ENCODE results near the gene FRMD4A. TPM values are rescaled to one million over a fixed set of nuclear protein-coding genes. Genes with fewer than 3 reads are reported as not detected.
A peak's percentile ranks its signal among the peaks of the same experiment; 100 is the strongest.

The FRMD4A gene
- total RNA-seq, 2 experiments from 2014 or later, result 3.1 to 3.7 TPM

DNA sequence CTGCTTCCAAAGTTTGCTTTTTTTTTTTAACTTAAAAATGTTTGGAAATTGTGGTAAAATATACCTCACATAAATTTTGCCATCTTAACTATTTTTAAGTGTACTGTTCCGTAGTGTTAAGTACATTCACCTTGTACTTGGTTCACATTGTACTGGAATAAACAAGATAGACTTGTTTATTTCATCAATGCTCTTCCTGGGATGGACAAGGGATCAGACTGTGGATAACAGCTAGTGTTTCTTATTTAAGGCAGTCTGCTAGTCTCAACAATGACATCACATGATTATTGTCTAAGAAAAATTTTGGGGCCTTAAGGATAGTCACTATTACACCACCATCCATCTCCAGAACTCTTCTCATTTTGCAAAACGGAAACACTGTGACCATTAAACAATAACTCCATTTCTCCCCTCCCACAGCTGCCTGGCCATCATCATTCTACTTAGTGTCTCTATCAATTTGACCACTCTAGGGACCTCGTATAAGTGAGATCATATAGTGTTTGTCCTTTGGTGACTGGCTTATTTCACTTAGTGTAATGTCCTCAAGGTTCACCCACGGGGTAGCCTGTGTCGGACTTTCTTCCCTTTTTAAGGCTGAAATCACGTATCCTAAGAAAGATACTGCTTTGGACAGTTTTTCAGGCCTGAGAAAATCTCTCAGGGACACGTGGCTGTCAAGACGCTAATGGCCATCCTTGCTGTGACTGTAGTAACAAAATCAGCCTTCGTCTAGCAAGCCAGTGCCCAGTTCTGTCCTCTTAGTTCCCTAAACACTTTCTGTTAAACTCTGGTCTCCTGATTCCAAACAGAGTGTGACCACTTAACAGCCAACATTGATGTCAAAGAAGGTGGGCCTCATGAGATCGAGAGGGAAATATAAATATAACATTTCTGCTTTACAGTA is 305.2 kb downstream of the FRMD4A start:
- ATAC-seq (ENCODE audit: poor library complexity) (no peak), DNase-seq (no peak)
- Histone ChIP-seq H3K27ac (ENCODE audit: low read depth in 1 of 2, low read length in 2 of 2) (no peak overlapping the region), H3K27me3 (ENCODE audit: control insufficient read depth in 1 of 2, insufficient read depth in 2 of 2, low read length in 2 of 2) (no peaks in the 10 kb centered on the region), H3K4me3 (ENCODE audit: low read length) (no peak overlapping the region), H3K4me1 (ENCODE audit: insufficient read depth, low read length) (peaks cover 13% of the 10 kb centered on the region), H3K36me3 (ENCODE audit: insufficient read depth, low read length) (no peaks in the 10 kb centered on the region), H3K9me3 (ENCODE audit: control insufficient read depth in 1 of 2, insufficient read depth in 1 of 2, low read length in 2 of 2) (no peaks in the 10 kb centered on the region)
- H3K9me3 Mint-ChIP-seq, result no peaks in the 10 kb centered on the region
- intact Hi-C loops (cut with DNase I, micrococcal nuclease), result no loop called here
- H3K27me3 Mint-ChIP-seq, result no peaks in the 10 kb centered on the region
- H3K4me1 Mint-ChIP-seq (ENCODE audit: low read depth), result peaks cover 25% of the 10 kb centered on the region
- no peak overlapping the region for H3K4me3 Mint-ChIP-seq
- POLR2A ChIA-PET, result interaction anchor here (0.9 kb wide), 1 partner anchor 16 kb away, joined by 3 read pairs; no protein-coding TSS in a partner anchor
- H3K27ac Mint-ChIP-seq, result no peak overlapping the region
- TF ChIP-seq CTCF (IDR thresholded peaks at IDR 0.05), result no peak
- no peaks in the 10 kb centered on the region for H3K36me3 Mint-ChIP-seq (ENCODE audit: low read depth)
- CTCF ChIA-PET, result no interaction called here

DNA sequence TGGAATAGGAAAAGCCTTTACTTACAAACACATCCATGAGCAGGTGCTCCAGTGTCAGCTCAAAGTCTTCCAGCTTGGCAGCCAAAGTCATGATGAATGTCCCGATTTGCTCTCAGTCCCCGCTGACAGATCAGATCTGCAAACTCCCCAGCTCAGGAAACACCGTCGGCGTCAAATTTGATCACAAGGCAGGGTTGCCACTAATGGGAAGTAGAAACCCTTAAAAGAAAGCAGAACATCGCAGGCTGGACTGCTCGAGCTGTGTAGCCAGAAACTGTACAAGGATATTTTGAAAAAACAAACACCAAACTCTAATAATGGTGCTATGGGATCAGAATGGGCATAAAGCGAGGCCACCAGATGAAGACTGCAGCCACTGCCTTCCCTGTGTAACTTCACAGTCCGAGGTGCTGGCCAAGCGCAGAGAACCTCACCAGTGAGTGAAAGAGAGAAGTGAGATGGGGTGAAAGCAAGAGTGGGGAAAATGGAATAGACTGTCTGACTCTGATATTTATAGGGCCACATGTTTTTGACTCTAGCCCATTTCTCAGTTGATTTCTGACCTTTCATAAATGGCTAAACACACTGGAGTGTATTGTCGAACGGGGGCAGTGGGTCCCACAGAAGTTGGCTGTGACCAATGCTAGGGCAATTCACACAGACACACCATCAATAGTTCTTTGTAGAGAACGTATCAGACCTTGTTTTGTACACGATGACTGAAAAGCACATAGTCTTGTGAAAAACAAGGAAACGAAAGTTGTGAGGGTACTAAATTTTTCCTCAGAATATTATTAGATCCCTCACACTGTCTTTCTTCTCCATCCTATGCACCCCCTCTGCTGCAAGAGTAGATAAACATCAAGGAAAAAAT is 306.2 kb downstream of the FRMD4A start:
- TF ChIP-seq CTCF (IDR thresholded peaks at IDR 0.05), result no peak
- ATAC-seq (ENCODE audit: poor library complexity) (no peak), DNase-seq (peak in 1 of 14 experiments; percentile 20)
- Mint-ChIP-seq H3K4me1 (ENCODE audit: low read depth) (peaks cover 25% of the 10 kb centered on the region), H3K36me3 (ENCODE audit: low read depth) (no peaks in the 10 kb centered on the region), H3K27ac (no peak overlapping the region), H3K4me3 (no peak overlapping the region), H3K27me3 (no peaks in the 10 kb centered on the region), H3K9me3 (no peaks in the 10 kb centered on the region)
- Histone ChIP-seq H3K27ac (ENCODE audit: low read depth in 1 of 2, low read length in 2 of 2) (no peak overlapping the region), H3K27me3 (ENCODE audit: control insufficient read depth in 1 of 2, insufficient read depth in 2 of 2, low read length in 2 of 2) (peaks cover 0 to 4% of the 10 kb centered on the region in 2 experiments), H3K9me3 (ENCODE audit: control insufficient read depth in 1 of 2, insufficient read depth in 1 of 2, low read length in 2 of 2) (no peaks in the 10 kb centered on the region), H3K36me3 (ENCODE audit: insufficient read depth, low read length) (no peaks in the 10 kb centered on the region), H3K4me3 (ENCODE audit: low read length) (no peak overlapping the region), H3K4me1 (ENCODE audit: insufficient read depth, low read length) (peaks cover 13% of the 10 kb centered on the region)
- POLR2A ChIA-PET, result interaction anchor here (0.6 to 0.9 kb wide), 2 partner anchors 15 to 812 kb away, joined by 3 read pairs; no protein-coding TSS in a partner anchor
- intact Hi-C loops (cut with DNase I, micrococcal nuclease), result no loop called here
- CTCF ChIA-PET, result no interaction called here

DNA sequence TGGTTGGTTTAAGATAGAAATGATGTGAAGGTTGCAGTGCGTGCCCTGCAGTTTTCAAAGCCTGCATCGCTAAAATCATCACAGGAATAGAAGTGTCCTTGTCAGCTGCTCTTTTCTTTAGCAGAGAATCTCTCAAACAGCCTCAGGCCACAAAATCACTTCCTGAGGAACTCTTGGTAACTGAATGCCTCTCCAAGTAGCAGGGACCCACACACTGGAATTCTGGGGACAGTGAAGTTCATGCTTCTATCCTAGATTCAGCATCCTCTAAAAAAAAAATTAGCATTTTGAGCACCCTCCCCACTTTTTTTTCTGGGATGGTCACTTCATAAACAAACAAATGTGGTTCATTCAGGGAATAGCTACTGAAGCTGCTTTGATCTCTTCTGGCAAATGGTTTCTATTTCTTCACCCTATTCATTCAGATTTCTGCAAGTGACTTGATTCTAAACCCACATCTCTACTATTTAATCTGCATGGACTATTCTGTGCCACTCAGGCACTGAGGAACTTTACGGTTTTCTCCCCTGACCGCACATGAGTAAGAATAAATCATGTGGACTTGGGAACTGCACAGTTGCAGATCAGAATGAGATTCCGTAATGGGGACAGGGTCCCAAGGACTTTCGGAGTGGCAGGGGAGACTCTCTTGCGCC is 306.9 kb downstream of the FRMD4A start:
- intact Hi-C loops (cut with DNase I, micrococcal nuclease), result no loop called here
- Mint-ChIP-seq H3K27ac (no peak overlapping the region), H3K9me3 (peaks cover 3% of the 10 kb centered on the region), H3K27me3 (no peaks in the 10 kb centered on the region), H3K4me1 (ENCODE audit: low read depth) (peaks cover 25% of the 10 kb centered on the region), H3K36me3 (ENCODE audit: low read depth) (no peaks in the 10 kb centered on the region), H3K4me3 (no peak overlapping the region)
- H3K4me1 ChIP-seq (ENCODE audit: insufficient read depth, low read length), result peaks cover 13% of the 10 kb centered on the region
- ChIA-PET POLR2A (interaction anchor here (0.6 kb wide), 1 partner anchor 812 kb away, joined by 3 read pairs; no protein-coding TSS in a partner anchor), CTCF (no interaction called here)
- no peaks in the 10 kb centered on the region for H3K36me3 ChIP-seq (ENCODE audit: insufficient read depth, low read length)
- no peak for TF ChIP-seq CTCF (IDR thresholded peaks at IDR 0.05)
- H3K9me3 ChIP-seq (ENCODE audit: control insufficient read depth in 1 of 2, insufficient read depth in 1 of 2, low read length in 2 of 2), result peaks cover 0 to 5% of the 10 kb centered on the region in 2 experiments
- no peak for ATAC-seq (ENCODE audit: poor library complexity)
- H3K4me3 ChIP-seq (ENCODE audit: low read length), result no peak overlapping the region
- H3K27me3 ChIP-seq (ENCODE audit: control insufficient read depth in 1 of 2, insufficient read depth in 2 of 2, low read length in 2 of 2), result peaks cover 0 to 4% of the 10 kb centered on the region in 2 experiments
- no peak for DNase-seq
- H3K27ac ChIP-seq (ENCODE audit: low read depth in 1 of 2, low read length in 2 of 2), result no peak overlapping the region
